Sciatic nerve (tissue), 2 donors: Measurements from ENCODE around the gene TSPYL6. TPM values are rescaled to one million over a fixed set of nuclear protein-coding genes. Genes with fewer than 3 reads are reported as not detected.
A peak's percentile ranks its signal among the peaks of the same experiment; 100 is the strongest.

ENCODE experiments used
- ATAC-seq: fragments of 200-7000 bp; cut with Tn5 transposase; one replicate; pipeline ENCODE4 v1.9.1; 2020; ENCODE audit warnings: mild to moderate bottlenecking, moderate library complexity
- DNase-seq: peaks from one replicate; pipeline ENCODE4 v3.0.0-alpha.2; 2020; ENCODE audit warnings: low spot score
- intact Hi-C: fragments of 100-400 bp; cut with DNase I; formaldehyde crosslinking; loops from one replicate; pipeline ENCODE4 v1.14.2; 2022
- total RNA-seq: library from RNA; stranded (reverse); fragmentation: NEBNext Ultra II Directional; extraction: Animal tissue kit (Norgen Biotek cat#: 25700); gene quantifications from one replicate; pipeline ENCODE4 v1.2.1, GENCODE V29; 2021
- donor health status: DM: no; HTN: no; CAD: no.
- donor health status: DM: no; HTN: no; CAD: no.

Gene TSPYL6
- total RNA-seq, 1 donor from 2014 or later, result 0.13 TPM

DNA sequence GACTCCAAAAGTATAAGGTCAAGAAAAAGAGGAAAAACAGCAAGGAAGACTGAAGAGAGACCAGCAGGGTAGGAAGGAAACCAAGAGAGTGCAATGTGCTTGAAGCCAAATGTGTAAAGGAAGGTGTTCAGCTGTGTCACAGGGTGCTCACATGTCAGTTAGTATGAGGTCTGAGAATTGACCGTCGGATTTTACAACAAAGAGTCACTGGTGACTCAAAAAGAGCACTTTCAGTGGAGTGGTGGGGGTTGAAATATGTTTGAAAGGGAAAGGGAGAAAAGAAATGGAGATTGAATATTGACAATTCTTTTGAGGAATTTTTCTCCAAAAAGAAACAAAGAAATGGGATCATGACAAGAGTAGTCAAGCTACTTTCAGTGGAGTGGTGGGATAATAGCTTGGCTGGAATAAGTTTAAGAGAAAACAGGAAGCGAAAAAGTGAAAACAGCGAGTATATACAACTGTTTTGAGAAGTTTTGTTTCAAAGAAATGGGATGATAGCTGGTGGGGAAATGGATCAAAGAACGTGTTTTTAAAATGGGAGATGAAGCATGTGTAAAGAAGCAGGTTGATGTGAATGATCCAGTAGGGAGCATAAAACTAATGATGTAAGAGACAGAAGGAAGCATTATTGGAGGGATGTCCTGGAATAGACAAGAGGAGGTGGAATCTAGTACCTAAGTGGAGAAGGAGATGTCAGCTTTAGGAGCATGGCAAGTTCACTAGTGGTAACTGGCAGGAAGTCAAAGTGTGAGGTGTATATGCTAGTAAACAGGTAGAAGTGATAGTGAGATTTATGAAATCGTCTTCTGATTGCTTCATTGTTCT, 3.6 kb upstream of the TSPYL6 start:
- intact Hi-C loops, result no loop called here
- DNase-seq (no peak), ATAC-seq (no peak)

DNA sequence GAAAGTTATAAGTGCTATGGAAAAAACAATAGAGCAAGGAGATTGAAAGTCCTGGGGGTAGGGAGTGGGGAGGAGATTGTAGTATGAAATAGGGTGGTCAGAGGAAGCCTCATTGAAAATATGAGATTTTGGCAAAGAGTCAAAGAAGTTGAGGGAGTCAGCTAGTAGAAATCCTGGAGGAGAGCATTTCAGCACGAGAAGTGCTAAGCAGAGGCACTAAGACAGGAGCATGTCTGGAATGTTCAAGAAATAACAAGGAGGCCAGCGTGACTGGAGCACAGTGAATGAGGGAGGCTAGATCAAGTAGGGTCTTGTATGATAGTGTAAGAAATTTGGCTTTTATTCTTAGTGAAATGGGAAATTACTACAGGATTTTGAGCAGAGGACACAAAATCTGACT, 2.1 kb upstream of the TSPYL6 start:
- ATAC-seq (no peak), DNase-seq (no peak)
- intact Hi-C loops, result no loop called here

DNA sequence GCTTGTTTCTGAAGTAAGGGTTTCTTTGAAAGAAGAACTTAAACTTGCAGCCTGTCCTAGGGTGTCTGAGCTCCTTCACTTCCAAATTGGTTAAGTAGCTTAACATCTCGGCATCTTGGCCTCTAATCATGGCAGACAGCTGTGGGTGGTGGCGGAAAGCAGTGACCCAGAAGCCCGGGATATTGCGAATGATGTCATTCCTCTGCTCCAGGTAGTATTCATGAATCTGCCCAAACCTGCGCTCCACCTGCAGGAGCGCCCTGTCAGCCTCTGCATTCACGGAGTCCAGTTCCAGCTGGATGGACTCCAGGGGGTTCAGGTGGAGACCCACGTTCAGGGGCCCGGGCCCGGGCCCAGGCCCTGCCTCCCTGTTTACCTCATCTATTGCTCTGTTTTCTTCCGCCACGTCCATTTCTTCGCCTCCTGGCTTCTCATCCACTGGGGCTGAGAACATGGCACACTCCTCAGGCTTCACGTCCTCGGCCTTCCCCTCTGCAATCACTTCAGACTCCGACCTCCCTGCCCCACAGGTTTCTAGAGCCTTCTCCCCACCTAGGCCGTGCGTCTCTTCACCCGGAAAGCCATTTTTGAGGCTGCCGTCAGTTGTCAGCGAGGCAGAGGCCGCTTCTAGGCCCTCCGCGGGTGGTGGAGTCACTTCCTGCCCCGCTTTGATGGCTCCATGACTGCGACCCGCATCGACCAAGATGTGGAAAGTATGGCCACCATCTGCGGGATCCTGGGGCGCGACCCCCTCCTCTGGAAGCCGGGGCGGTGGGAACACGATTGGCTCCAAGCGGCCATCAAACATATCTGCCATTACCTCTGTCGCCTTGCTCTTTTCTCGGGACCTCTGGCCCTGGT, 569 bp downstream of the TSPYL6 start:
- intact Hi-C loops, result no loop called here
- ATAC-seq (no peak), DNase-seq (no peak)

DNA sequence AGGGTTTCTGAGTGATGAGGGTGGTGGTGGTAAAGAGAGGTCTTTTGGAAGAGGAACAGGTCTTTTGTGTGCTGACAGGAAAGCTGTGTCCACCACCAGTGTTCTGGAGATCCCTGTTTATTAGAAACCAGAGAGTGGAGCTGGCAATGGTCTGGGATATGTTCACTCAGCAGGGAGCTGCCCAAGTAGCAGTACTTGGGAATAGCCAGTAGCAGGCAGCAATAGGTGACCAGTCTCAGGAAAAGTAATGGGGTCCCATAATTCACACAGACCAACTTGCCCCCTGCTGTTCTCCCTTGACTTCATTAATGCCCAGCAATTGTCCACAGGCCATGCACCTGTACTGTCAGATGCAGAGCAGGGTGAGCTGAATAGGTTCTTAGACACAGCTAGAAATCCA, 1.8 kb downstream of the TSPYL6 start:
- intact Hi-C loops, result no loop called here
- no peak for ATAC-seq
- DNase-seq, result no peak

DNA sequence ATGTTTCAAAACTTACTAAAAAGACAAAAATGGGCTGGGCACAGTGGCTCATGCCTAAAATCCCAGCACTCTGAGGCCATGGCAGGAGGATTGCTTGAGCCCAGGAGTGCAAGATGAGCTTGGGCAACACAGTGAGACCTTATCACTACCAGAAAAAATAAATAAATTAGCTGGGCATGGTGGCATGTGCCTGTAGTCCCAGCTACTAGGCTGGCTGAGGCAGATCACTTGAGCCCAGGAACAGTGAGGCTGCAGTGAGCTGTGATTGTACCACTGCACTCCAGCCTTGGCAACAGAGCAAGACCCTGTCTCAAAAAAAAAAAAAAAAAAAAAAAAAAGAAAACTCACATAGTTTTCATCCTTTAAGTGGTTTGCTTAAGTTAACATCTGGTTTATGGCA, 6.4 kb downstream of the TSPYL6 start:
- DNase-seq (no peak), ATAC-seq (no peak)
- intact Hi-C loops, result no loop called here

DNA sequence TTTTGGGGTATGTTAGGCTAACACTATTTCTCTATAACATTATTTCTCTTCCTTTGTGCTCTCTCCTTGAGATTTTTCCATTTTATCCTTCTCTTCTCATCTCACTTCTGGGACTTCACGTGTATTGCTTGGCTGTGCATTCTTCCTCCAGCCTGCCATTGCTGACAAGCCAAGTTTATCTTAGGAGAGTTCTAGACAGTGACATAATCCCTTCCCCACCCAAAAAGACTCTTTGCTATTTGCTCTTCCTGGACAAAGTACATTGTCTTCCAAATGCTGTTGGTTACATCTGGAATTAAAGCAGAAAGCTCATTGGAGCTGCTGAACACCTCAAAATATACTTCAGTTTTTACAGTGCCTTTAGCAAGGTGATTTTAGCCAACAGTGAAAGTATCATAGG, 8.9 kb downstream of the TSPYL6 start:
- no peak for ATAC-seq
- DNase-seq, result no peak
- intact Hi-C loops, result no loop called here

DNA sequence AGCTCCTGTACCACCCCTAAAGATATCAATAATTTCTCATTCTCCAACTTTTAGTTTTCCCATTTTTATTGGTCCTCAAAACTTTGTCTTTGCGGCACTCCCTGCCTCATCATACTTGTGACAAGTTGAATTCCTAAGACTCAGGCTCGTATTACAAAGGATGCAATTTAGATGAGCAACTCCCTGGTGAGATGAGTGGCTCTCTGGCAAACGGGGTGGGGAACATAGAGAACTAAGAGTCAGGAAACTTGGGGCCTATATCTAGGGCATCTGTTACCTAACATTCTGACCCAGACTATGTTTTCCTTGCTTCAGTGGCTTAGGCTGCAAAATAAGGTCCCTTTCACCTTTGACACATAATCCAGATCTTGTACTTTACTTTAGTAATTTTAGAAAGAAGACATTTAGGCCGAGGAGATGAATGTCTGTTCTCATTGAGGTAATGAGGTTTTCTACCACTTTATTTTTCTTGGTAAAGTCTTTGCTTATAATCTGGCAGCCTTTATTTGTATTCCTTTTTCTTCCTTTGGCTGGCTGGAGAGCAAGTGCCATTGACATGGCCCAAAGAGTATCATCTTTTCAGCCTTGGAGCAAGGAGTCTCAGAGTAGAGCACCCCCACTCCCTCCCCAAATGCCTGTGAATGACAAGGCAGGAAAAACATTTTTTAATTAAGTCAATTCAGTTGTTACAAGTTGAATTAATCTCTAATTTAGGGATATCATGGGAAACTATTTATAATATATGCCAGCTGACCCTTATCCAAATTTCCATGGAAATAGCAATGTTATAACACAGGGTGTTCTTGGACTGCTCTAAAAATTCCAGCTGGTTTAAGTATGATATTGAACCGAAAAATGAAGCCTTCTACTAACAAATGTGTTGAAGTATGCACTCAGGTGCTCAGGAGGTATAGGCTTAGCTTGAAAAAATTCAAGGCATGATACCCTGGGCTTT, 15.2 kb downstream of the TSPYL6 start:
- DNase-seq, result no peak
- intact Hi-C loops, result no loop called here
- ATAC-seq, result peak; percentile 94

DNA sequence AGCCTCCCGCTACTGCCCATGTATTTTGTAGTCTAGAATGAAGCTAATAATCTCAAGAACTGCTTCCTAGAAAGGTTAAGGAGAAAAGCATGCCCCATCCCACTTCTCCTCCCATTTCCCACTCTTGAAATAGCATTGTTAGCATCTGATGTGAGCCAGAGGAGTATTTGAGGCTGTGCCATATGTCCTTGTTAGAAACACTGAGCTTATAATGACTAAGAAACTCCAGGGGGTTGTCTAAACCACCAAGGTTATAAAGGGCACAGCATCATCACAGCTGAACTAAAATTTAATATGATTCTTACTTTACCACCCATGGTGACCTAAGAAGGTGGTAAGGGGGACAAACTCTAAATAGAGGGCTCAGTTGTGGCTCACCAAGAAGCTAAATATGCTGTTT, 16.6 kb downstream of the TSPYL6 start:
- intact Hi-C loops, result no loop called here
- ATAC-seq (peak; percentile 53), DNase-seq (no peak)

DNA sequence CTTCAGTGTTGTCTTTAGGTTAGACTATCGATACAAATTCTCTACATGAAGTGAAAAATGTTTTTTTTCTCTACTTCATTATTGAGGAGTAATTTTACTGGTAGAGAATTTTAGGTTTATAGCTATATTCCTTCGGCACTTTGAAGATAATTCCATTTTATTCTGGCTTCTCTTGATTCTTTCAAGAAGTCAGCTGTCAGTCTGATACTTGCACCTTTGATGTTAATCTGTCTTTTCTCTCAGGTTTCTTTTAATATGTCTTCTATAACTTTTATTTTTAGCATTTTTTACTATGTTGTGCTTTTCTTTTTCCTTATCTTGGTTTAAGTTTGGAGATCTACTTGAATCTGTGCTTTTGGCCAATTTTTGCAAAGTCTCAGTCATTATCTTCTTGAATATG, 18.6 kb downstream of the TSPYL6 start:
- DNase-seq (no peak), ATAC-seq (no peak)
- intact Hi-C loops, result no loop called here

DNA sequence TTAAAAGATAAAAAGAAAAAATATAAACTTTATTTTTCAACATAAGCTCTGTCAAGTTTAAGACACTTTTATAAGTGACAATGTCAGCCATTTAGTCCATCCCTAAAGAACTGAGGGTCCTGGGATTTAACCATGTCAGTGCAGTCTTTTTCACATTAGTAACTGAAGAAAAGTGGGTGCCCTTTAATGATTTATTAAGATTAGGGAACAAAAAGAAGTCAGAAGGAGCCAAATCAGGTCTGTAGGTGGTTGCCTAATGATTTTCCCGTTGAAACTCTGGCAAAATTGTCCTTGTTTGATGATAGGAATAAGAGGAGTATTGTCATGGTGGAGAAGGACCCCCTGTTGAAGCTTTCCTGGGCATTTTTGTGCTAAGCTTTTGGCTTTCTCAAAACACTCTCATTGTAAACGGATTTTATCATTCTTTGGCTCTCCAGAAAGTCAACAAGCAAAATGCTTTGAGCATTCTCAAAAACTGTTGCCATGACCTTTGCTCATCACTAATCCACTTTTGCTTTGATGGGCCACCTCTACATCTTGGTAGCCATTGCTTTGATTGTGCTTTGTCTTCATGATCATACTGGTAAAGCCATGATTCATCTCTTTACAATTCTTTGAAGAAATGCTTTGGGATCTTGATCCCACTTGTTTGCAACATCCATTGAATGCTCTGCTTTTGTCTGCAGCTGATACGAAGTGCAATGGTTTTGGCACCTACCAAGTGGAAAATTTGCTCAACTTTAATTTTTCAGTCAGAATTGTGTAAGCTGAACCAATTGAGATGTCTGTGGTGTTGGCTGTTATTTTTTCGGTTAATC, 22.0 kb downstream of the TSPYL6 start:
- ATAC-seq (peak; percentile 55), DNase-seq (no peak)
- intact Hi-C loops, result no loop called here

DNA sequence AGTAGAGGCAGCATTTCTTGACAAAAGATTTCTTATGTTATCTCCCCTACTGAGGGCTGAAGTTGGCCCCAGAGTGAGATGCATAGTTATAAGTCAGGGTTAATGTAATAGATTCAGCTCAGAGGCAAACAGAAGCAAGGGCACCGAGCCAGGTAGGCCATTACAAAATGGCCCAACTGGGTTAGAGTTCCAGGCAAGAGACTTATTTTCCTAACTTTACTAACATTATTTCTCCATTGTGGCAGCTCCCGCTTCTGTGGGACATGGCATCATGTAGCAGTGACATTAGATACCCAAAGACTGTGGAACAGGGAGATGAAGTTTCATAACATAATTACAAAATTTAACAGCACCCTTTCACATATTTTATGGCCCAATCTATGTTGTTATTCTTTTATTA, 27.1 kb downstream of the TSPYL6 start:
- peak; percentile 70 for ATAC-seq
- intact Hi-C loops, result no loop called here

DNA sequence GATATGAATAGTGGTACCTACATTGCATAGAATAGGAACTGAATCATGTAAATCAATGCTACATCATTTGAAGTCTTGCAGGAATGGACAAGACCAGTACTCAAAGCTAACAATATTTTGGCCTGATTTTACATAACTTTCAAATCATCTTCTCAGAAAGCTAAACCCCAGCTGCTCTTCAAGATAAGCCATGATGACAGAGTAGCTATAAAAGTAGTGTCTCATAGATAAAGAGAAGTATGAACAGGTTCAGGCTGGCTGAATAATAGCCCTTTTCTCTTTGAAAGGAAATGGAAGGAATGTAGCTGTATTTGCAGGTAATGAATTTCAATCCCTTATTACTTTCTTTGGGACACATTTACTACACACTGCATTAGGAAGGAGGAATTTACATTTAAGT, 28.2 kb downstream of the TSPYL6 start:
- no peak for DNase-seq
- no peak for ATAC-seq
- intact Hi-C loops, result no loop called here

More for the DNA sequence above, 27.1 kb downstream of the TSPYL6 start:
- DNase-seq, result no peak

DNA sequence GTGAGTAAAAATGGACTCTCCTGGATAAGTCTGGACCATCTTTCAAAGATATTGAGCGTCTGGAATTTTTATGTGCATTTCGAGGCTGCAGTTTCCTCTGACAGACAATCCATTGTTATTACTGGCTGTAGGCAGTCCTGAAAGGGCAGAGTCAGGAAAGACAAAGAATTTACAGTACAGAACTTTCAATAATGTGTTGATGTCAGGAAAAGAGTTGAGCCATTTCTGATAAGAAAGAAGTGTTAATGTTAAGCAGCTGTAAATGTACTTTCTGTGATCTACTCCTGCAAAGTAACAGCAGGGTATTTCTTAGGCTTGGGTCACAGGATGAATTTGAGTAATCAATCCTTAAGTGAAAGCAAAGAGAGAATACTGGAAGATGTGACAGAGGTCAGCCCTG, 29.8 kb downstream of the TSPYL6 start:
- intact Hi-C loops, result no loop called here
- DNase-seq, result no peak
- no peak for ATAC-seq

DNA sequence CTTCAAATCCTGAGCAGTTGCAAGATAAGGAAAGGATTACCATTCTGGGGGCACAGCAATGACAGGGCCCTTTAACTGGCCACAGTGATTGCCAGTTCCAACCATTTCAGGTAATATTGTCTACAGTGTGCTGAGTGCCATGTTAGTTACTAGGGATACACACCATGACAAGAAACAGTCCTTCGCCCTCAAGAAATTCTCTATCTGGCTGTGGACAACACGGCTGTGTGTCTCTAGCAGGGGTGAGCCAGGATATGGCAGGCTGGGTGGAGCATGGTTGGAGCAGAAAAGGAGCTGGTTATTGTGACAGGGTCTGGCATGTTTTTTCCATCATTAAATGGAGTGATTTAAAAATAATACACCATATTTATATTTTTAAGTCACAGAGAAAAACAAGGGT, 31.0 kb downstream of the TSPYL6 start:
- intact Hi-C loops, result no loop called here
- DNase-seq (no peak), ATAC-seq (no peak)

DNA sequence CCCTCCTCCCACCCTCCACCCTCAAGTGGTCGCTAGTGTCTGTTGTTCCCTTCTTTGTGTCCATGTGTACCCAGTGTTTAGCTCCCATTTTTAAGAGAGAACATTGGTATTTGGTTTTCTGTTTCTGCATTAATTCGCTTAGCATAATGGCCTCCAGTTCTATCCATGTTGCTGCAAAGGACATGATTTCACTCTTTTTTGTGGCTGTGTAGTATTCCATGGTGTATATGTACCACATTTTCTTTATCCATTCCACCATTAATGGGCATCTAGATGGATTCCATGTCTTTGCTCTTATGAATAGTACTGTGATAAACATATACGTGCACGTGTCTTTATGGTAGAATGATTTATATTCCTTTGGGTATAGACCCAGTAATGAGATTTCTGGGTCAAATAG, 42.9 kb downstream of the TSPYL6 start:
- ATAC-seq (no peak), DNase-seq (no peak)
- intact Hi-C loops, result no loop called here

DNA sequence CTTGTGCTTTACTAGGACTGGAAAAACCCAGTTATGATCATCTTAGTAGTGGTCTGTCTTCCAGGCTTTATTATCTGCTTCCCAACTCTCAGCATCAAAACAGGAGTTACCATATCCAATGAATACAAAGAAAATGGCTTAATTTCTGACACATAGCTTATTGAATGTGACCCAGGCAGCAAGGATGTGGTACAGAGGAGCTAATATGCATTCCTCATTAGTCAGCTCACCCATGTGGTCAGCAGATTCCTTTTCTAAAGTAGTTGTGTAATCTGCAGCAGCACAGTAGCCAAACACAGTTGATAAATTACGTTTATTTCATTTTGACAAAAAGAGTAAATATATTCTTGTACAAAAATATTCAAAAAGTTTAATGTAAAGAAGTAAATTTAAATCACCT, 43.6 kb downstream of the TSPYL6 start:
- ATAC-seq (peak; percentile 80), DNase-seq (no peak)
- intact Hi-C loops, result no loop called here

DNA sequence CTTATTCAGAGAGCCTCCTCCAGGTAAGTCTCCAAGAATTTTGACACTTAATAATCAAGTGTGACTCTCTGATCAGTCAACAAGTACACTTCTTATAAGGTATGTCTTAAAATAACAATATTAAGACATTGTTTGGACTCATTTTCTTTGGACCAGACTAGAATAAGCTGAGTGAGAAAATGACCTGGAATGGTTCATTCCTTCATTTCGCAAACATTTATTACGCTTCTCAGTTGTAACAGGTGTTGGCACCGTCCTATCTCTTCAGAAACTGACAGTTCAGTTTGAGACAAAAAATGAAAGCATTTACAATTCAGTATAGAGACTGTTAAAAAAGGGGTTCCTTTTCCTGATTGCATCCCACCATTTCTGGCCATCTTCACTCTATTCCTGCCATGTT, 46.6 kb downstream of the TSPYL6 start:
- ATAC-seq, result peak; percentile 68
- DNase-seq, result no peak
- intact Hi-C loops, result no loop called here

DNA sequence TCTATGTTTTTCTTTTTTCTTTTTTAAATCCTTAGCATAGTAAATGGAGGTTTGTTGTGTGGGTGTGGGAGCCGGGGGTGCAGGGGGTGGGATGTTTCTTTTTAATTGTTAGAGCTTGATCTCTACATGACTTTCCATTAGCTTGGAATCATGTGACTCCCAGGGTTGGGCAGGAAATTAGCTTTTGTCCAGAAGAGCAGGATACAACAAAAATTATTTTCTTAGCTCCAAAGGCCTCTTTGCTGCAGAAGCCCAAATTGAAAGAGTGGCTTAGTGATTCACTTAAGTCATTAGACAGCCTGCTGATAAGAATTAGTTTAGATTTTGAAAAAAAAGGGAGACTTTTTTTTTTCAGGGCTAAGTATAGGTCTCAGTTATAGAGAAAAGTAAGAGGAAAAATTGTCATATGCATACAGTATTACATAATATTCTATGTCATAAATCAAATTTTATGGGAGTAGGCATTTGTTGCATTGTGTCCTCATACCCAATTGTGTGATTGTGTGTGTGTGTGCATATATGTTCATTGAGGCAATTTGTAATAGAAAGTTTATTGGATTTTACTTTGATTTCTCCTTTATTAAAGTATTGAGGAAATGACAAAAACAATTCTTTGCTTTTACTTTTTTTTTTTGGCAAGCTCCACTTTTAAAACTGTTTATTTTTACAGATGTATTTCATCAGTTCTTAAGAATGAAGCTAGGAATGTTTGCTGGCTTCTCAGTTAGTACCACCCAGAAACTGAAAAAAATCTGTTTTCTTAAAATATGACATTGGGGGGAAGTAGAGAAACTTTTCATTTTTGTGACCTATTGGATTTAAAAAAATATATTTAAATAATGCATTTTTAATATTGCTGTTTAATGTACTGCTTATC, 47.4 kb downstream of the TSPYL6 start:
- DNase-seq (no peak), ATAC-seq (peak; percentile 72)
- intact Hi-C loops, result no loop called here
